IPS-18c (cell line): ENCODE measurements around the gene CARS2.

Source experiments
- H3K4me3 ChIP-seq: 2 replicates; pipeline ENCODE4 v1.7.0; 2013; ENCODE audit warnings: low read depth, mild to moderate bottlenecking, low read length, moderate library complexity; ENCODE audit not compliant: insufficient read depth
- H3K9me3 ChIP-seq: one replicate; pipeline ENCODE4 v1.6.1; 2013; ENCODE audit warnings: mild to moderate bottlenecking, low read length, moderate library complexity; ENCODE audit not compliant: control insufficient read depth, insufficient read depth

CARS2 gene

DNA sequence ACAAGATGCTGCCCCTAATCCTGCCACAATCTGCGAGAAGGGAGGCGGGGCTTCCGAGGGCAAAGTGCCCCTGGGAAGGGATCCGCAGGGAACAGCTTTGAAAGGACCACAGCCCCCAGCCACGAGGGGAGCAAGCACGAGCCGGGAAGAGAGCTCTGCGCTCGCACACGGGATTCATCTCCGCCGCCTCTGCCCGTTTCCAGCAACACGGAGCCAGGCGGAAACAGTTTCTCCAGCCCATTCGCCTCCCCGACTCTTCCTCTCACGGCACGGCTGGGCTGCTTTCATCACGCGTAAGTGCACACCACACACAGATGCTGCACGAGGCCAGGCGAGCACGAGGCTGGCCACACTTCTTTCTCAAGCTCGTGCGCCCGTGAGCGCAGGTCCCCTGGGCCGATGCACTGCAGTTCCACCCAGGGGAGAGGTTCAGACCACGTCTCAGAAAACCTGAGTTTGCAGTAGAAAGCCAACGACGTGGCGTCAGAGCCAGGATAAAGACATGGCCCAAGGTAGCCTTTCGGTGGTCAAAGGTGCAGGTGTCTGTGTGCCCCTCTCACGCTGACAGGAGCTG is 57.0 kb downstream of the CARS2 start:
- Histone ChIP-seq H3K4me3 (no peak overlapping the region), H3K9me3 (no peaks in the 10 kb centered on the region)

DNA sequence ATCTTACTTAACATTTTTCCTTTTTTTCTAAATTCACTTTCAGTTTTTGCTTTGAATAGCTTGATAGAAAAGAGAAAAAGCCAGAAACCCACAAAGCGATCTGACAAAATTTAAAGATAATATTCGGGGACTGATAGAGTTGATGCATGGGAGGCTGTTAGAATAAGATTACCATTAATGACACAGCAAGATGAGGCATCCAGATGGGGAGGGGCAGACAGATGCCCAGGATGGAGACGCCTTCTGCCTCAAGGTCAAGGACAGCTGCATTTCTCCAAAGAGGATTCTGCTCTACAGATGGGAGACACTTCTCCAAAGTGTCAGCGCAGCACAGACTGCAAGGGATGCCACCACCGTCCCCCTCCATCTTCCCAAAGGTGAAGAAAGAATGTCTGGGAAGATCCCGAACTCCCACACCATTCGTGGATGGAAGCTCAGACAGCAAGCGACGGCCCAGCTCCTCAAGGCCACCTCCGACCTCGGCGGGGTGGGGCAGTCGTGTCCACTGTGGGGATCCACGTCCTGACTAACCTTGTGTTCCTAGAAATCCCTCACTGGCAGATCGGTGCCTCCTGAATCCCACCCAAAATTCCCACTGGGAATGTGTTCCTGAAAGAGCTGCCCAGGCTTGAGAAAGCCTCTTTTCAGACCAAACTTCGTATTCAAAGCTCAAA is 57.6 kb downstream of the CARS2 start:
- no peak overlapping the region for H3K4me3 ChIP-seq
- H3K9me3 ChIP-seq, result no peaks in the 10 kb centered on the region

- no peaks in the 10 kb centered on the region for H3K9me3 ChIP-seq
- no peak overlapping the region; the same call in 1 of the 2 replicates for H3K4me3 ChIP-seq
These were observed 58.6 kb downstream of the CARS2 start for GRCh38 chr13:110647365-110647737.

DNA sequence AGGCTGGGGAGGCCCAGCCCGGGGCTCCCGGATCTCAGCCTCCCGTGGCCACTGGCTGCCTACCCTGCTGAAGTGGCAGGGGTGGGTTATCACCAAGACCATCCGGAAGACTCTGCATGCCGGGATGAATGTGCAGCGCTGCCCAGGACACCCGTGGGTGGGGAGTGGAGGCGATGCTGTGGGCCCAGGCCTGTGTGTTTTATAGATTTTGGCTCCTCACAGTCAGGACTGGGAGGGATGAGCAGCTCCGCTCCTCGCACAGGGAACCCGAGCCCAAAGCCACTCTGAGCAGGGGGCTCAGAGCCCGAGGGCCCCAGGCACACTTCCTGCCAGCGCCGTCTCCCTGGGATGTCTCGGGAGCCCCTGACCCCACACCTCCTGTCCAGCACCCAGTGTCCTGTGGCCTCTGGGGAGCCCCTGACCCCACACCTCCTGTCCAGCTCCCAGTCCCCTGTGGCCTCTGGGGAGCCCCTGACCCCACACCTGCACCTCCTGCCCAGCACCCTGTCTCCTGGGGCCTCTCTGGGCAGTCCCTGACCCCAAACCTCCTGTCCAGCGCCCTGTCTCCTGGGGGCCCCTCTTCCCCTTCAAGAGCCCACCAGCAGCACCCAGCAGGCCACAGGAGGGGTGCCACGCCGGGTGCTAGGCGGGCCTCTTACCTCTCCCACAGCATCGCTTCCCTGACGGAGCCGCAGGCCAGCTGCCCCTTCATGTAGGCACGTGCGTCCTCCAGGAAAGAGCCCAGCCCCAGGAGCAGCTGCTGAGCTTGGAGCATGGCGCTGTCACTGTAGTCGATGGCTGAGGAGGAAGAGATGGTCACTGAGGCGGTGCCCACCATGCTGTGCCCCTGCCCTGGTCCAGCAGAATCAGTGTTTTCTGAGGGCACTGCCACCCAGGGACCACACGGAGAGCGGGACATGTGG is 59.2 kb downstream of the CARS2 start:
- H3K9me3 ChIP-seq, result no peaks in the 10 kb centered on the region
- no peak overlapping the region; the same call in 1 of the 2 replicates for H3K4me3 ChIP-seq

DNA sequence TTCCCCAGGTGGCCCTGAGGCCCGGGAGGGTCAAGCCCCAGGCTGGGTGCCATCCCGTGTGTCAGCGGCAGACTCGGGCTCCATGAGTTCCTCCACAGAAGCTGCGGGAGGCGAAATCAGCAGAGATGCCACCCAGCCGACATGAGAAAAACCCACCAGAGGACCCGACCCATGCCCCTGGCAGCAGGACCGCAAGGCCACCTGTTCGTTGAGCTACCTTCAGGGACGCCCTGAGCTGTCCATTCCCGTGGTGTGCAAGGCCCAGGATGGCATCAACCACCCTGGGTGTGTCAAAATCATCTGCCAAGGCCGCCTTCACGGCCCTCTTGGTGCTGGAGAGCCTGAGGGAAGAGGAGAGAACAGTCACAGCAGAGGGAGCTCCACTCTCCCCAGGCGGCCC is 60.2 kb downstream of the CARS2 start:
- Histone ChIP-seq H3K4me3 (no peak overlapping the region), H3K9me3 (no peaks in the 10 kb centered on the region)

DNA sequence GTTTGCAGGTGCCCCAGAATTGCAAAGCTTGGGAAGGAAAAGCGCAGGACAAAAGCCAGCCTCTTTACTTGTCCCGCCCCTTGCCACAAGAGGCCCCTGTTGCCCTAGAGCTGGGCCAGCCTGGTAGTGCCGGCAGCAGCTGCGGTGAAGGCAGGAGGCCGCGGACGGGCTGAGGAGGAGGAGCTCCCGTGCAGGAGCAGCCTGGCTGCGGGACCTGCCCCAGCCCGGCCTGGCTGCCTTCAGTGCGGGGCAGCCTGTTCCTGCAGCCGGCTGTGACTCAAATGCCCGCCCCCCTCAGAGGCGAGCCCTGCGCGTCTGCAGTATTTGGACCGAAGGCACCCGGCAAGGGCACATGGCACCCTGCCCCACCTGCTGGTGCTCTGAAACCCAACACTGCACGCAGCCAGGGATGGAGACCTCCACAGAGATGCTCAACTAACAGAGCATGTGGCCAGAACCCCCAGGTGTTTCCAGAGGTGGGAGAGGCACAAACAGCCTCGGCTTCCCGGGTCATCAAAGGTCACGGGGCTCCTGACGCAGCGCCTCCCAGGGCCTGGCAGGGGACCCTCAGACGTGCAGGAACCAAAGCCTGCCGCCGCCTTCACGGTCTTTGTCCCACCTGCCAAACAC is 60.9 kb downstream of the CARS2 start:
- Histone ChIP-seq H3K4me3 (no peak overlapping the region), H3K9me3 (no peaks in the 10 kb centered on the region)

- Histone ChIP-seq H3K9me3 (no peaks in the 10 kb centered on the region), H3K4me3 (no peak overlapping the region)
These were observed 62.0 kb downstream of the CARS2 start for GRCh38 chr13:110643768-110644421.

- Histone ChIP-seq H3K9me3 (no peaks in the 10 kb centered on the region), H3K4me3 (no peak overlapping the region)
These were observed 62.6 kb downstream of the CARS2 start for GRCh38 chr13:110643324-110643723.

GRCh38 chr13:110642291-110642981 is 63.5 kb downstream of the CARS2 start:
- H3K9me3 ChIP-seq, result no peaks in the 10 kb centered on the region

DNA sequence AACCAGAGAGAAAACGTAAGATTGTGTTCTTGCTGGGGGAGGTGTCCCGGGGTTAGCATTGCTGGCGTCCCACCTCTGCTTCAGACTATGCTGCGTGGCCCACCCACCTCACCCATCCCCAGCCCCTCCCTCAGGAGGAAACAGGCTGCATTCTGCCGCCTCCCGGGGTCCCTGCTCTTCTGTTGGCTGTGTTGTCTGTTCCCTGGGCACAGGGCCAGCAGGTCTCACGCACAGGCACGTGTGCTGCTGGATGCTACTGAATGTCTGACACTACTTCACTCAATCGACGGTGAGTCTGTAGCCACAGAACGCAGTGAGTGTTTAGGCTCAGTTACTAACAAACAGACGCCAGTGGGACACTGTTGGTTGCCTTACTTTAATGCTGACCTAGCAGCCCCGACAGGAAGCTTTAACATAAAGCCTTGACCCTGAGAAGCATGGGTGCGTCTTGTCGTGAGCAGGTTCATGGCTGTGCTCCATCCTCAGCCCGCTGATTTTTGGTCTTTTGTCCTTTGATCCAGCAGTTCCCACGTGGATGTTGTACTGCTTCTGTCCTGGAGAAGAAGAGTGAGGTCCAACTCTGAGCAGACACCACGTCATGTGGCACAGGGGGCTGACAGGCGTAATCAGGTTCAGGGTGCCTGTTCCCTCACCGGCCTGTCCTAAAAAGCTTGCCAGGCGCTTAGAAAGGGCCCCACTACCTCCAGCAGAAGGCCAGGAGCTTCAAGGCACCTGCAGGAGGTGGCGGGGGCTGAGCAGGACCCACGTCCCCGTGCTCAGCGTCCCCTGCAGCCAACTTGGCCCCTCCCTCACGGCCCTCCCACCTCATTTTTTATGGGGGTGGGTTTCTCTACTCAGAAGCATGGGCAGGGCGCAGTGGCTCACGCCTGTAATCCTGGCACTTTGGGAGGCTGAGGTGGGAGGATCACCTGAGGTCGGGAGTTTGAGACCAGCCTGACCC is 64.6 kb downstream of the CARS2 start:
- Histone ChIP-seq H3K9me3 (no peaks in the 10 kb centered on the region), H3K4me3 (no peak overlapping the region)

More at GRCh38 chr13:110642291-110642981, 63.5 kb downstream of the CARS2 start:
- no peak overlapping the region for H3K4me3 ChIP-seq

DNA sequence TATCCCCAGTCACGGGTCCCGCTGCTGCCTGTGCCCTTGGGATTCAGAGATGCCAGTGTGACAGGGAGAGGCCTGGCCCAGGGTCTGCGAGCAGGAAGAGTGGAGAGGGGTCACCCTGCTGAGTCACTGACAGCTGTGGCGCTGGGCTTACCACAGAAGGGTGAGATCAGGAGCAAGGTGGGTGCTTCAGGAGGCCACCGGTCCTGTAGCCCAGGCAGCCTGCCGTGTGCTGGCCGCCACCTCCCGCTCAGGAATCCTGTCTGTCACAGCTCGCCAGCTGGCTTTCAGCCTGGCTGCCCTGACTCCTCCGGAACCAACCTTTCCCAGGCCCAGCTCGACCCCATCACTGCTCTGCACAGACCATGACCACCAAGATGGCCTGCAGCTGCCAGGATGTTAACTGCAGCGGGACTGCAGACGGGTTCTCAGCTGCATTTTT is 65.3 kb downstream of the CARS2 start:
- no peaks in the 10 kb centered on the region for H3K9me3 ChIP-seq
- no peak overlapping the region for H3K4me3 ChIP-seq

DNA sequence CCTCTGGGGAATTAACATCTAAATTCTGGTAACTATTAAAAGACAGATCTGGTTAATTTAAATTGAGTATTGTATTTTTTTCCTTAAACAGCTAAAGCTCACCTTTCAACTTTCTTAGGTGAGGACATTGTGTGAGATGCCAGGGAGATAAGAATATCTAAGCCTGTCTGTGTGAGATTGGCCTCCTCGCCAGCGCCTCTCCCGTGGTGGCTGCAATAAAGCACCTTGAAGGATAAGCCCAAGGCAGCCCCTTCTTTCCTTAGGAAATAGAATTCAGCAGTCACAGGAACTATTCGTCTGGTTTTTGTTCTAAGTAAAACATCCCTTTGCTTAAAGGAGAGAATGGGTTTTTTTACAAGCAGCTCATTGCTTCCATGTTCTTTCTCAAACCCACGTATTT is 66.0 kb downstream of the CARS2 start:
- Histone ChIP-seq H3K9me3 (no peaks in the 10 kb centered on the region), H3K4me3 (no peak overlapping the region)

- Histone ChIP-seq H3K4me3 (no peak overlapping the region), H3K9me3 (no peaks in the 10 kb centered on the region)
These were observed 66.8 kb downstream of the CARS2 start for GRCh38 chr13:110638814-110639806.

DNA sequence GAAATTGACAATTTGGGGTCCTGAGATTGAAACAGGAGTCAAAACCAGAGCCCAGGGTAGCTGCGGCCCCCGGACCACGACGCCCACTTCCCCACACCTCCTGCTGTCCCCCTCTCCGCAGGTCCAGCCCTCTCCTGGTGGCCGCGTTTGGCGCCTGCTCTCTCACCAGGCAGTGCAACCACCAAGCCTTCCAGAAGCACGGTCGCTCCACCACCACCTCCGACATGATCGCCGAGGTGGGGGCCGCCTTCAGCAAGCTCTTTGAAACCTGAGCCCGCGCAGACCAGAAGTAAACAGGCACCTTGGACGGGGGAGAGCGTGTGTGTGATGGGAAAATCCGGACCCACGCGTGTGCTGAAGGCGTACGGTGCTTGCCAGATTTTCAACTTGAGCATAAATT is 67.7 kb downstream of the CARS2 start:
- H3K4me3 ChIP-seq, result no peak overlapping the region
- no peaks in the 10 kb centered on the region for H3K9me3 ChIP-seq

DNA sequence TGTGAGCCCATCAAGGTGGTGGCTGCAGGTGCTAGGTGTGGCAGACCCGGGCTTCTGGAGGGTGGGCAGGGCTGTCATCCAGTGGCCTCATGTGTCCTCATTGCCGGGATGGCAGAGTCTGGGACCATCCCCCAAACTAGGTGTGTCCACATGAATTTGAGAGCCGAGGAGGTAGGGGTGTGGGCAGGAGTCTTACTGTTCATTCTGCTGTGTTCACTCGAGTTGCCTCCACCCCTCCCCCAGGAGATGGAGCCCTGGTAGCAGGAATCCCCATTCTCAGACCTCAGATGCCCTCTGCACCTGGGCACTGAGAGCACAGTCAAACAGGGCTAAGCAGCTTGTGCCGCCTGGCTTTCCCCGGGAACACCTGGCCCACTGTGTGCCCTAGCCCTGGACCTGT is 68.2 kb downstream of the CARS2 start:
- Histone ChIP-seq H3K9me3 (no peaks in the 10 kb centered on the region), H3K4me3 (no peak overlapping the region)
